AG10803 (cell line): ENCODE measurements around the gene TNS1.

Experiments used
- DNase-seq: peaks from one replicate; pipeline ENCODE4 v3.0.0; 2010; ENCODE audit warnings: low read depth
- H3K4me3 ChIP-seq: 2 replicates; pipeline ENCODE4 v1.5.1; 2011; ENCODE audit warnings: mild to moderate bottlenecking, low read length, control low read depth
- TF ChIP-seq, protein P1 (sequence below): conservative IDR thresholded peaks from 2 replicates; pipeline ENCODE4 v1.5.1; 2011; ENCODE audit warnings: mild to moderate bottlenecking, low read length, control low read depth, inconsistent platforms

The TNS1 gene

DNA sequence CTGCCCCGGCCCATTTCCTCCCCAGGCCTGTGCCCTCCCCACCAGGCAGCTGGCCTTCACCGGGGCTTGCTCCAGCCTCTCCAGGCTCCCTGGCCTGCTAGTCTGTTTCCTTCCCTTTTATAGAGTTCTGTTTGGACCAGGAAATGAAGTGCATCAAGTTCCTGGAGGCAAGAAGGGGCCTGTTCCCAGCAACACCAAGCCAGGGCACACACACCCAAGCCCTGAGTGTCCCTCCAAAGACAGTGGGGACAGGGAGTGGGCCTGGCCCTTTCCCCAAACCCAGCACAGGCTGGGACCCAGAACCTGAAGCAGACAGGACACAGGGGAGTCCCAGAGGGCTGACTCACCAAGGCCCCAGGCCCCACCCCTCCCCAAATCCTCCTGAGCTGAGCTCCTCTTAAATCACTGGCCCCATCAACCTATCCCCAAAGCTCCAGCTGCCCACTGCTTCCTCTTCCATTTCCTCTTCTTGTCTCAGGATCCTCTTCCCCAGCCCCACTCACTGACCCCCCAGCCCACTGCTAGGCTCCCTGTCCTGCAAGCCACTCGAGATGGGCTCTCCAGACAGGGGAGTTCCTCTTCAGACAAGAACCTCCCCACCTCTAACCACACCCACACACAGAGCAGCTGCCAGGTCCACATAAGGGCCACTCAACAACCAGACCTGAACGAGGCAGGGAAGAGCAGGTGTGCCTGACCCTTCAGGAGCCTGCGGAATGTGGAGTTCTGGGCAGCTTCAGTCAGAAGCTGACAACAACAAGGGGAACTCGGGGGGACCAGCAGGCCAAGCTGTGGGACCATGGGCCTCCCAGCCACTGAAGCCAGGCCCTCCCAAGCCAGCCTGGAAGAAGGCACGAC is 74.2 kb downstream of the TNS1 start:
- DNase-seq: no peak

DNA sequence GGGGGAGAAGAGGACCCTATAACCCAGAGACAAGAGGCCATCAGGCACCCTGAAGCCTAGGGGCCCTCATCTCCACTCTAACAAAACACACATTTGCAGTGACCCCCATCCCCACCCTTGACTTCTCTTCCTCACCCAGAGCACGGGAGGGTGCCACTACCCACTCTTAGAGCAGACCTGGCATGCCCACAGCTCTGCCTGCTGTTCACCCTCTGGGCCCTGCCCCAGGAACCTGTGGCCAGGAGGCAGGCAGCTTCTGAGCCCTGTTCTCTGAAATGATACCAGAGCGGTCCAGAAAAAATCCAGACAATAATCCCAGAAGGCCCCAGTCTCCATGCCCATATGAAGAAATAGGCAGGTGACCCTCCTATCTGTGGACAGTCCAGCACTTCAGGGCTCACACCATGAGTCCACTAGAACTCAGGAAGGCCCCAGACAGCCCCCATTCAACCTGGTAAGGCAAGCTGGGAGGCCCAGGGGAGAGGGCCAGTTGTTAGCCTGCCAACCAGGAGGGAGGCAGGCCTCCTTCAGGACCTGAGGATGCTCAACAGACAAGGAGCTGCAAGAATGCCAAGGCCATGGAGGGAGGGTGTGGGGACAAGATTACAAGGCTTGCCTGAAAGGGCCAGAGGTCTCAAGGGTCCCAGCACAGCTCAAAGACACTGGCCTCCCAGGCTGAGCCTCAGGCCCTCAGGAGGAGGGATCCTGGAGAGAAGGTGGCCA is 75.0 kb downstream of the TNS1 start:
- DNase-seq: no peak
- no peak overlapping the region for H3K4me3 ChIP-seq
- TF ChIP-seq, protein P1, sequence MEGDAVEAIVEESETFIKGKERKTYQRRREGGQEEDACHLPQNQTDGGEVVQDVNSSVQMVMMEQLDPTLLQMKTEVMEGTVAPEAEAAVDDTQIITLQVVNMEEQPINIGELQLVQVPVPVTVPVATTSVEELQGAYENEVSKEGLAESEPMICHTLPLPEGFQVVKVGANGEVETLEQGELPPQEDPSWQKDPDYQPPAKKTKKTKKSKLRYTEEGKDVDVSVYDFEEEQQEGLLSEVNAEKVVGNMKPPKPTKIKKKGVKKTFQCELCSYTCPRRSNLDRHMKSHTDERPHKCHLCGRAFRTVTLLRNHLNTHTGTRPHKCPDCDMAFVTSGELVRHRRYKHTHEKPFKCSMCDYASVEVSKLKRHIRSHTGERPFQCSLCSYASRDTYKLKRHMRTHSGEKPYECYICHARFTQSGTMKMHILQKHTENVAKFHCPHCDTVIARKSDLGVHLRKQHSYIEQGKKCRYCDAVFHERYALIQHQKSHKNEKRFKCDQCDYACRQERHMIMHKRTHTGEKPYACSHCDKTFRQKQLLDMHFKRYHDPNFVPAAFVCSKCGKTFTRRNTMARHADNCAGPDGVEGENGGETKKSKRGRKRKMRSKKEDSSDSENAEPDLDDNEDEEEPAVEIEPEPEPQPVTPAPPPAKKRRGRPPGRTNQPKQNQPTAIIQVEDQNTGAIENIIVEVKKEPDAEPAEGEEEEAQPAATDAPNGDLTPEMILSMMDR: no peak

More for the DNA sequence above, 74.2 kb downstream of the TNS1 start:
- TF ChIP-seq, protein P1: no peak
- no peak overlapping the region for H3K4me3 ChIP-seq

GRCh38 chr2:217926801-217927200 is 76.0 kb downstream of the TNS1 start:
- TF ChIP-seq, protein P1: no peak
- DNase-seq: no peak
- H3K4me3 ChIP-seq: no peak overlapping the region

- no peak for DNase-seq
- TF ChIP-seq, protein P1: no peak
- H3K4me3 ChIP-seq: no peak overlapping the region
These were observed 78.4 kb downstream of the TNS1 start for GRCh38 chr2:217924346-217924901.

DNA sequence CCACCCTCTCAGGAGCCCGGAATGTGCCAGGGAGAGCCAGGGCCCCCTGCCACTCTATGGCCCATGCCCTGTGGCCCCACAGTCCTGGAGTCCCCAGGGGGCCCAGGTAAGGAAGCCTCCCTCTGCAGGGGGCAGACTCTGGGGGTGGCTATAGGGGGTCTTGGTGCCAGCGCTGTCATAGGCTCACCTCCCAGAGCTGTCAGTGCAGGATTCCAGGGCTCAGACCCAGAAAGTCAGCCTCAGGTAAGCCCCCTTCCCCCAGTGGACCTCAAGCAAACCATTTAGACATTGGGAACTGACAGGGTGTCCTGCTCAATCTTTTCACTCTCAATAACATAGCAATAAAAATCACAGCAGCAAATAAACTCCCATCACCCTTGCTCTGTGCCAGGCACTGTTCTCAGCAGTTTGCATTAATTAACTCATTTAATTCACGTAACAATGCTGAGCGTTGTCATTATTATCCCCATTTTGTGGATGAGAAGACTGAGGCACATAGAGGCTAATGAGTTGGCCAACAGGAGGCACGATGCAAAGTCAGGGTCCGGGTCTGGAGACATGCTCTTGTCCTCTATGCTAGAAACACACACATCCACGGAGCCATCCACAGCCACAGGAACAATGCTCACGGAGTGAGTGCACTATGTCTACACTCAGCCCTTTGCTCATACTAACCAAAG is 79.6 kb downstream of the TNS1 start:
- DNase-seq: no peak
- H3K4me3 ChIP-seq: no peak overlapping the region
- TF ChIP-seq, protein P1: no peak

DNA sequence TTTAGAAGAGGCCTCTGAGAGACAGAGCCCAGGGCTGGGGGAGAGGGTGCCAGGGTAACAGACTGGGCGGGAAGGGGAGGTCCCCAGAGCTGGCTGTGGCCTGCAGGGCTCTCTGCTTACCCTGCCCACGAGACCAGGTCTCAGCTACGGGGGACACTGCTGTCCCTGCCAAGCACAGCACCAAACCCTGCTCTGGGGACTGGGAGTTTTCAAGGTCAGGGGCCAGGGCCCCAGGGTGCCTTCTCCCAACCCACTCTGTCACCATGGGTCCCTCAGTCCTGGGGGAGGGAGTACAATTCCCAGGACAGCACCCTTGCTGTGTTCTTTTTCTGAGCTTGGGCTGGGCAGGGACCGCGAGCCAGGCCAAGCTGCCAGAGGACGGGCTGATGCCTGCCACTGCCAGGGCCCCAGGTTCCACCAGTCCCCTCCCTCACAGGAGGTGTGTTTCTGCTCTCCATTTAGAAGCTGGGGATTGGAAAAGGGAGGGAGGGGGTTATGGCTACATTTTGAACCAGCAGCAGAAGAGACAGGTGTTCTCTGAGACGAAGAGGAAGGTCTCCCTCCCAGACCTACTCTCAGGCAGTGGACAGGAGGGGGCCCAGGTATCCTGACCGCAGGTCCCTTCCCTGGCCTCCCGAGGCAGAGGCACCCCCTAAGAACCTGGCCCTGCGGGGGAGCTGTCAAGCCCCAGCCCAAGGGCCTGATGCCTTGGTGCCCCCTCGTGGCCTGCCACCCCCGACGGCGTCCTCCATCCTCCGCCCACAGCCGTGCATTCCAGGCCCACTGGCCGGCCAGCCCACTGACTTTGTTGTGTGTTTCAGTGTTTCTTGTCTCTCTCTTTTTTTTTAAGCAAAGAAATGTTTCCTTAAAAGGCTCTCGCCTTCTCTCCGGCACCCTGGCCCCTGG is 80.4 kb downstream of the TNS1 start:
- TF ChIP-seq, protein P1: peak; percentile 34
- no peak overlapping the region for H3K4me3 ChIP-seq
- DNase-seq: peak; percentile 56
